Activated naive CD8-positive, alpha-beta T cell treated with anti-CD3 and anti-CD28 coated beads, Interleukin-2, amount 10 ng/mL, durations not matched to agents 7 days and 5 days (primary cell): Measurements from ENCODE around the gene LMOD3. TPM values are rescaled to one million over a fixed set of nuclear protein-coding genes. Genes with fewer than 3 reads are reported as not detected.

Source experiments
- ATAC-seq: fragments of 150-1000 bp; cut with Tn5 transposase; one replicate; pipeline ENCODE4 v1.10.0; 2021; ENCODE audit warnings: low read depth, moderate library complexity
- POLR2A ChIA-PET: fragments of 350-600 bp; sonication (Branson Sonifier 250); formaldehyde crosslinking; loops from one replicate; lab custom pipeline; 2021; ENCODE audit warnings: antibody characterized with exemption; lab: Charles Lee
- DNase-seq: peaks from one replicate; pipeline ENCODE4 v3.0.0; 2021
- H3K27ac Mint-ChIP-seq: one replicate; pipeline ENCODE4 v1.8.0; 2022; ENCODE audit warnings: mild to moderate bottlenecking, mixed read lengths
- H3K27me3 Mint-ChIP-seq: one replicate; pipeline ENCODE4 v1.8.0; 2022; ENCODE audit warnings: mild to moderate bottlenecking, moderate library complexity, mixed read lengths
- H3K36me3 Mint-ChIP-seq: one replicate; pipeline ENCODE4 v1.8.0; 2021; ENCODE audit warnings: mild to moderate bottlenecking, mixed read lengths
- H3K4me1 Mint-ChIP-seq: one replicate; pipeline ENCODE4 v1.8.0; 2021; ENCODE audit warnings: mixed read lengths
- H3K4me3 Mint-ChIP-seq: one replicate; pipeline ENCODE4 v1.8.0; 2022; ENCODE audit warnings: mild to moderate bottlenecking, moderate library complexity, mixed read lengths
- H3K9me3 Mint-ChIP-seq: one replicate; pipeline ENCODE4 v1.8.0; 2021; ENCODE audit warnings: mixed read lengths
- total RNA-seq, 2 experiments: library from RNA; stranded (reverse); gene quantifications; one replicate each; pipeline ENCODE4 v1.2.3, GENCODE V29; 2021

Gene LMOD3
- total RNA-seq, 2 experiments from 2014 or later = not detected

DNA sequence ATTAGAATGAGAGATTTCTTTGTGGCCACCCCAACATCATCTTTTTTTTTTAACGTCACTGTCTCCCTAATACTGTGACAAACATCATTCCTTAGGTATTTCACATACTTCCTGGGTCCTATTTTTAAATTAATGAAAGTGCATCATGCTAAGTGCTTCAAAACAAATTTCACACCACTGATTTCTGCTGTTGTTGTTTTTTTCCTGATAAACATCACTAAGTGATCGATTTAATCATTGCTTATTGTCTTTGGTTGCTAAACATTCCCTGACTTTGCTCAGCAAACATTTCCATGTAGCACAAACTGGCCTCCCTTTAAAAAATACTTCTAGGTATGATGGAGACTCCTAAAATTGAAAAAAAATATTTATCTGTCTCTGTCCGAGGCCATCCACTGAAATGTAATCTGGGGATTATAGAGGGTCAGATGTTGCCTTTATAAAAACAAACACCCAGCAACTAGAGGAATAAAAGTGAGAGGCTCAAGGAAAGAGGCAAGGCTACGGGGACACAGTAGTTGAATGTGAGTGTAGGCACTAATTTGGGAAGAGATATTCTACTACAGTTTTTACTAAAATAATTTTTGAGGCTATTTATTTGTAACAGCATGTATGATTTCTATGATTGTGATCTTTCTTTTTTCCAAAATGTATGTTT lies 20.5 kb upstream of the LMOD3 start:
- POLR2A ChIA-PET = no interaction called here
- H3K27me3 Mint-ChIP-seq = peaks cover 19% of the 10 kb centered on the region
- no peak overlapping the region for H3K27ac Mint-ChIP-seq
- H3K9me3 Mint-ChIP-seq = no peaks in the 10 kb centered on the region
- DNase-seq (no peak), ATAC-seq (no peak)
- H3K4me1 Mint-ChIP-seq = no peaks in the 10 kb centered on the region
- H3K4me3 Mint-ChIP-seq = no peak overlapping the region
- no peaks in the 10 kb centered on the region for H3K36me3 Mint-ChIP-seq

DNA sequence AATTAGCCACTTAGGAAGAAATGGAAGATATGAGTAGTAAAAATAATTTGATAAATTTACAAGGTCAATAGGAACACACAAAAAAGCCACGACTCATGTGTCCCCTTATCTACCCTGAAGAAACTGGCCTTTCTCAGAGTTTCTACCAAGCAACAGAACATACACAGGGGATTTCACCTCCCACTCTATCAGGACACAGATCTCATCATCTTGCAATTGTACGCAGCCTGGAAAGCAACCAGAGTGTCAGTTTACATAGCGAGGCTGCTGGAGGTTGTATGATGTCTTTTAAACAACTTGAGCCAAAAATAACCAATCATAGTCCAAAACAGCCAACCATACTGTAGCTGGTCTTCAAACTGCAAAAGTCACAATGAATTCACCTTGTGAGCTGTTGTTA lies 19.7 kb upstream of the LMOD3 start:
- Mint-ChIP-seq H3K27ac (no peak overlapping the region), H3K4me1 (no peaks in the 10 kb centered on the region), H3K27me3 (peaks cover 24% of the 10 kb centered on the region), H3K9me3 (no peaks in the 10 kb centered on the region), H3K36me3 (no peaks in the 10 kb centered on the region), H3K4me3 (no peak overlapping the region)
- DNase-seq = no peak
- POLR2A ChIA-PET = no interaction called here
- no peak for ATAC-seq

DNA sequence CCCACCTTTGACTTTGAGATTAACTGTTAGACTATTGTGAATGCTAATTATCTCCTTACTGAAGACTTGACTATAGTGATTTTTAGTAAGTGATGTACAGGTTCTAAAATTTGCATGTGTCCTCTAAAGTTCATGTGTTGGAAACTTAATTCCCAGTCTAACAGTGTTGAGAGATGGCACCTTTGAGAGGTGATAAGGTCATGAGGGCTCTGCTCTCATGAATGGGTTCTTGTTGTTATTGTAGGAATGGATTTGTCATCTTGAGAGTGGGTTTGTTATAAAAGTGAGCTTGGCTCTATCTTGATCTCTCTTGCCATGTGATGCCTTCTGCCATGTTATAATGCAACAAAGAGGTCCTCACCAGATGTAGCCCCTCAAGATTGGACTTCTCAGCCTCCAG lies 18.9 kb upstream of the LMOD3 start:
- Mint-ChIP-seq H3K36me3 (no peaks in the 10 kb centered on the region), H3K27ac (no peak overlapping the region), H3K4me1 (no peaks in the 10 kb centered on the region), H3K4me3 (no peak overlapping the region), H3K27me3 (peaks cover 27% of the 10 kb centered on the region), H3K9me3 (no peaks in the 10 kb centered on the region)
- DNase-seq (no peak), ATAC-seq (no peak)
- POLR2A ChIA-PET = no interaction called here

DNA sequence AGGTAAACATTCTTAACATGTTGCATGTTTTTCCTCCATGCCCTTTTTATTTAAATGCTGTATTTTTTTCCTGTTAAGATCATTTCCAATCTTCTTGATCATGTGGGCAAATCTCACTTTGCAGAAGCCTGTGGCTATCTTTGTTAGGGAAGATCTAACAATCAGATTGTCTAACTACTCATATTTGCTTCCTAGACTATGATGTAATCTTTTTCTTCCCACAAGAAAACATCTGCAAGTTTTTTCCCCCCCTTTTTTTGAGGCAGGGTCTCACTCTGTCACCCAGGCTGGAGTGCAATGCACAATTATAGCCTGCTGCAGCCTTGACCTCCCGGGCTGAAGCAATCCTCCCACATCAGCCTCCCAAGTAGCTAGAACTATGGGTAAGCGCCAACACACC lies 15.0 kb upstream of the LMOD3 start:
- no peak overlapping the region for H3K27ac Mint-ChIP-seq
- no peaks in the 10 kb centered on the region for H3K4me1 Mint-ChIP-seq
- H3K9me3 Mint-ChIP-seq = no peaks in the 10 kb centered on the region
- H3K27me3 Mint-ChIP-seq = peaks cover 24% of the 10 kb centered on the region
- H3K4me3 Mint-ChIP-seq = no peak overlapping the region
- H3K36me3 Mint-ChIP-seq = no peaks in the 10 kb centered on the region
- no peak for ATAC-seq
- no peak for DNase-seq
- POLR2A ChIA-PET = no interaction called here

DNA sequence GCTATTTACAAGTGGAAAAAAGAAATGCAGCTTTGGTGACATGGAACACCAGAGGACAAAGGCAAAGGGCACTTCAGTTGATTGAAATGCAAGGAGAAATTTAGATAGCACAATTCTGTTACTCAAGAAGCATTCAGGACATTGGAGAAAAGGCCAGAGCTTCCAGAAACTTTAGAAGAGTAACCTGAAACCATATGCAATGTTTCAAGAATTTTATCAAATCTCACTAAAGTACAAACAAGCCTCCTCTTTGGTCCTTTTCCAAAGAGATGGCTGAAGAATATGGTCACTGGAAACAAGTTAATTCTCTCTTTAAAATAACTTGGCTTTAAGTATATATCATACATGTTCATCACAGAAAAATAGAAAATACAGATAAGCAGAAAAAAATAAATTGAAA lies 14.6 kb upstream of the LMOD3 start:
- DNase-seq (no peak), ATAC-seq (no peak)
- Mint-ChIP-seq H3K4me3 (no peak overlapping the region), H3K27ac (no peak overlapping the region), H3K4me1 (no peaks in the 10 kb centered on the region), H3K9me3 (no peaks in the 10 kb centered on the region), H3K27me3 (peaks cover 22% of the 10 kb centered on the region), H3K36me3 (no peaks in the 10 kb centered on the region)
- POLR2A ChIA-PET = no interaction called here

DNA sequence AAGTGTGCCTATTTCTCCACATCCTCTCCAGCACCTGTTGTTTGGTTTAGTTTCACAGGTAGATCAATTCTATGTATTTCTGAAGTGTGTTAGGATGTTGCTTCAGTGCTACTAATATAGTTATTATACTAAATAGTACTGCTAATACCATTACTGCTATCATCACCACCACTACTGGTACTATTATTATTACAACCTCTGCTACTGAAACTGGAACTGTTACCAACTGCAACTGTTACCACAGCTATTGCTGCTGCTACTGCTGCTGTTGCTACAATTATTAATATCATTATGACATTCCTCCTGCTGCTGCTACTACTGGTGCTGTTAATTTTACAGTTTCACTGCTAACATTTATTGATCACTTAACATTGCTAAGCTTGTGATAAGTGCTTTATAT lies 8.3 kb upstream of the LMOD3 start:
- H3K27me3 Mint-ChIP-seq = peaks cover 5% of the 10 kb centered on the region
- H3K4me3 Mint-ChIP-seq = no peak overlapping the region
- H3K4me1 Mint-ChIP-seq = no peaks in the 10 kb centered on the region
- H3K9me3 Mint-ChIP-seq = no peaks in the 10 kb centered on the region
- ATAC-seq = no peak
- no peak for DNase-seq
- H3K36me3 Mint-ChIP-seq = no peaks in the 10 kb centered on the region
- POLR2A ChIA-PET = no interaction called here
- no peak overlapping the region for H3K27ac Mint-ChIP-seq

DNA sequence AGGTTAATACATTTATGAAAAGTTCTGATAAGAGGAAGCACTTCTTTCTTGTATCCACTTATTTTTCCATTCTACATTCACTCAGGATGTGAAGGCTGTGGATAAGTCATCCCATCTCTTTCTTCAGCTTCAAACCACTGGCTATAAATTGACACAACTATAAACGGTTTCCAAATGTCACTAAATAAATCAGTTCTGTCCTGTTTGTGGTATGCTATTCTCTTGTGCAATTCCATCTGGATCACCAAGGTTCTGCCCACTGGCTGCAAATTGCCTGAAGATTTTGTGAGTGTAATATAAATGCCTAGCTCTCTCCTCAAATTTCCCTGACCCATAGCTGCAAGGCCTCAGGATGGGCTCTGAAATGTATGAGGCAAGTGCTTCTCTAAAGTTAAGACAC lies 7.1 kb upstream of the LMOD3 start:
- ATAC-seq (no peak), DNase-seq (no peak)
- Mint-ChIP-seq H3K36me3 (no peaks in the 10 kb centered on the region), H3K4me3 (no peak overlapping the region), H3K9me3 (no peaks in the 10 kb centered on the region), H3K27me3 (peaks cover 5% of the 10 kb centered on the region), H3K4me1 (no peaks in the 10 kb centered on the region), H3K27ac (no peak overlapping the region)
- POLR2A ChIA-PET = no interaction called here

DNA sequence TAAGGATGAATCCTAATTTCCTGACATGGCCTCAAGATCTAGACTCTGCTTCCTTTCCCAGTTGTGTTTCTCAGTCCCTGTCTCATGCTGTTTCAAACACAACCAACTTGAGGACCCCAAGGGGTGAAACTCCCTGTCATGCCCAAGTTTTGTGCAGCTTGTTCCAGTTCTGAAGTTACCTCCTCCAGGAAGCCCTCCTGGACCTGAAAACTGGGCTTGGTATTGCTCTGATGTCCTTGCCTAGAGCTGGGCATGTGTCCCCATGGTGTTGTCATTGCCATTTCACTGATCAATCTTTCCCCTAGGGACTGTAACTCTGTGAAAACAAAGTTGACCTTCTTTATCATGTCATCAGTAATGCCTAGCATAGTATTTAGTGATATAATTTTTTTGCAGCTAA lies 6.1 kb upstream of the LMOD3 start:
- ATAC-seq (no peak), DNase-seq (no peak)
- no peaks in the 10 kb centered on the region for H3K4me1 Mint-ChIP-seq
- no peak overlapping the region for H3K4me3 Mint-ChIP-seq
- POLR2A ChIA-PET = no interaction called here
- no peaks in the 10 kb centered on the region for H3K36me3 Mint-ChIP-seq
- H3K9me3 Mint-ChIP-seq = no peaks in the 10 kb centered on the region
- no peak overlapping the region for H3K27ac Mint-ChIP-seq
- H3K27me3 Mint-ChIP-seq = peaks cover 5% of the 10 kb centered on the region

DNA sequence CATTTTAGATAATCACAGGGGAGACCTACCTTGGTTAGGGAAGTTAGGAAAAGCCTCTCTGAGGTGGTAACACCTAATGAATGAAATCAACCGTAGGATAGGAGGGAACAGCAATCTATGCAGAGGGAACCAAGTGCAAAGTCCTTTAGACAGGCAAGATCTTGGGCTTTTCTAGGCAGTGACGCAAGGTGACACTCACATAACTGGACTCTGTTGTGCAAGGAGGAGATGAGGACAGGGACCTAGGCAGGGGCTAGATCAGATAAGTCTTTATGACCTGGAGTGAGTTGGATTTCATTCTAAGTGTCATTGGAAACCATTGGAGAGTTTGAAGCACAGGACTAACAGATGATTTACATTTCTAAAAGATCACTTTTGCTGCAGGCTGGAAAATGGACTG lies 4.6 kb upstream of the LMOD3 start:
- Mint-ChIP-seq H3K9me3 (no peaks in the 10 kb centered on the region), H3K4me3 (no peak overlapping the region), H3K4me1 (no peaks in the 10 kb centered on the region), H3K27me3 (peaks cover 4% of the 10 kb centered on the region), H3K27ac (no peak overlapping the region), H3K36me3 (no peaks in the 10 kb centered on the region)
- ATAC-seq = no peak
- no peak for DNase-seq
- POLR2A ChIA-PET = interaction anchor here (0.7 kb wide), 1 partner anchor 34 kb away, joined by 4 read pairs; no protein-coding TSS in a partner anchor

DNA sequence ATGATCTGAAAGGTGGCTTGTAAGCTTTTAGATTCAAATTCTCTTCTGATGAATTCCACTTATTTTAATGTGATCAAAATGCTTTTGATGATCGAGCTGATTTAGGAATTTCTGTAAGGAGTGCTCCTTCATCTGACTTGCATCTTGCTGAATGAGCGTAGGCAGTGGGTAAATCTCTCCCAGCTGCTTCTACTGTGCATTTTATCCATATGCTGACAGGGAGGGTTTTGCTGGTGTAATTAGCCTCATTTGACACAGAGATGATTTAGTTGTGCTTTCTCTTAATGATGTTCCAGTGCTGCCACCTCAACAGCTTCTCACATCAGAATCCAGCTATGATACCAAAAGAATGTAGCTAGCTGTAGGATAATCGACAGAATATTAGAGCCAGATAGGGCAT lies 3.8 kb upstream of the LMOD3 start:
- Mint-ChIP-seq H3K4me1 (no peaks in the 10 kb centered on the region), H3K4me3 (no peak overlapping the region), H3K27ac (no peak overlapping the region), H3K27me3 (peaks cover 3% of the 10 kb centered on the region), H3K36me3 (no peaks in the 10 kb centered on the region), H3K9me3 (no peaks in the 10 kb centered on the region)
- ATAC-seq = no peak
- POLR2A ChIA-PET = no interaction called here
- no peak for DNase-seq

DNA sequence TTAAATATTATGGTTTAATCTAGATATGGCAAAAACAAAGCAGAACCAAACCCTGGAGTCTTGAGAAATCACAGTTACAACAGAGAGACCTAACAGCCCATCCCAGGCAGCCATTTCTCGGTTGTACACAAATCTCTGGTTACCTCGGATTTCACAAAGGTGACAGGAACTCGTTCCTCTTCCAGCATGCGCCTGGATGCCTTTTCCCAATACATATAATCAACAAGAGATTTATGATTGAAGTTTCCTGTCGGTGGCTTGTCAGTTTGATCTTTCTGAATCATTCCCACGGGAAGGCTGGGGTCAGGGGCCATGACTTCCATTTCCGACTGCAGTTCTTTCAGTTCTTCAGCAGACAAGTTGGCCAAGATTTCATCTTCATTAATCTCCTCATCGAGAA lies 445 bp downstream of the LMOD3 start:
- peaks cover 5% of the 10 kb centered on the region for H3K4me1 Mint-ChIP-seq
- no peak for DNase-seq
- H3K4me3 Mint-ChIP-seq = no peak overlapping the region
- H3K27me3 Mint-ChIP-seq = no peaks in the 10 kb centered on the region
- no peak overlapping the region for H3K27ac Mint-ChIP-seq
- H3K9me3 Mint-ChIP-seq = no peaks in the 10 kb centered on the region
- no peaks in the 10 kb centered on the region for H3K36me3 Mint-ChIP-seq
- no peak for ATAC-seq
- POLR2A ChIA-PET = no interaction called here

DNA sequence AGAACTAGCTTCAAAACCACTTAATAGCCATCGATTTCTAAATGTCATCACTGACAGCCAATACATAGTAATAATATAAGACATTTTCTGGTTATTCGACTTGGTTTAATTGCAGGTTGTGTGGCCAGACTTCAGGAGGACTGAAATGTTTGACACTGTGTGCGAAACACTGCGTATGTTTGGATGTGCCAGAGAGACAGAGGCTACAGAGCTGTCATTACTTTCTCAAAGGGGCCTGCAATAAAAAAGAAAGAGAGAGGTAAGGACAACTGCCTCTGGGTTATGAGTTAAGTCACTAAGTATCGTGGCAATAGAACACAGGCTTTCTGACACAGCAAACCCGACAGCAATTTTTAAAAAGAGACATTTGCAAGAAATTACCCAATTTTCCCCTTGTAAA lies 882 bp downstream of the LMOD3 start:
- H3K36me3 Mint-ChIP-seq = no peaks in the 10 kb centered on the region

DNA sequence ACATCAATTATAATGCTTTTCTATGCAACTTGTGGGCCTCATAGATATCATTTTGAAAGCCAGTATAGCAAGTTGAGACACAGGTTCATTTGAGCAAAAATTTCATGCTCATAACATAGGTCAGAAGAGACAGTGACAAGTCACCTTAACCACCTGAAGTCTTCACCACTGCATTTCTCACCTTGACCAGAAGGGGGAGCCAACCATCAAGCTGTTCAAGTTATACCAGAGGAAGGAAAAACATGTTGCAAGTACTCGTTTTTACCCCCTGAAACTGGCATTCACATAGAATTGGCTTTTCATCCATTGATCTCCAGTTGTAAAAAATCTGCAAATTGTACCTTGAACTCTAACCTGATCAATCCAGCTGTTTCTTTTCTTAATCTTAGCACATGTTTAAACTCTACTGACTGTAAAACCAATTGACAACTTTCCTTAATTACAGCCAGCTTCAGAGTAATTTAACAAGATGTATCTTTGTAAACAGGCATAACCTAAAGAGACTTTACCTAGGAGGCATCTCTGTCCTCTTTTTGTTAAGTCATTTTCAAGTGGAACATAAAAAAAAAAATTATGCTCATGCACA lies 1.4 kb downstream of the LMOD3 start:
- no peaks in the 10 kb centered on the region for H3K36me3 Mint-ChIP-seq
- H3K27ac Mint-ChIP-seq = no peak overlapping the region
- no peak overlapping the region for H3K4me3 Mint-ChIP-seq
- DNase-seq = peak; percentile 56
- ATAC-seq = peak; percentile 78
- POLR2A ChIA-PET = interaction anchor here (0.7 kb wide), 1 partner anchor 14 kb away, joined by 3 read pairs; no protein-coding TSS in a partner anchor
- no peaks in the 10 kb centered on the region for H3K27me3 Mint-ChIP-seq
- H3K9me3 Mint-ChIP-seq = no peaks in the 10 kb centered on the region
- H3K4me1 Mint-ChIP-seq = peaks cover 5% of the 10 kb centered on the region

More for the DNA sequence above, 882 bp downstream of the LMOD3 start:
- DNase-seq = no peak
- H3K4me3 Mint-ChIP-seq = no peak overlapping the region
- no peaks in the 10 kb centered on the region for H3K9me3 Mint-ChIP-seq
- no peaks in the 10 kb centered on the region for H3K27me3 Mint-ChIP-seq
- peaks cover 5% of the 10 kb centered on the region for H3K4me1 Mint-ChIP-seq
- no peak for ATAC-seq
- no peak overlapping the region for H3K27ac Mint-ChIP-seq
- POLR2A ChIA-PET = interaction anchor here (0.7 kb wide), 1 partner anchor 15 kb away, joined by 3 read pairs; no protein-coding TSS in a partner anchor

DNA sequence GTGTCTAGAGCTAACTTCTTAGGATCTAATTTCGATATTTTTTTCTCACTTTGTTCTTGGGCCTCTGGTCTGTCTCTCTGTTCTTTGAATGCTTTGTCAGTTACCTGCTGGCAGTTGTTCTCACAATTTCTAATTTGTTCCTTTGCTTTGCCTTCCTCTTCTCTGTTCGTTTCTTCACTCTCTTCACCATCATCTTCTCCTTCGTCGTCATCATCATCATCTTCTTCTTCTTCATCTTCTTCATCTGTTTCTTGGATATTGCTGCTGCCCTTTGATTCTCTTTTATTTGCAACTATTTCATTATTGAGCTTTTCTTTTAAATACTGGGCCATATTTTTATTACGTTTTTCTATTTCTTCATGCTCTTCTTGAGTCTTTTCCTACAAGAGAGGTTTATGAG lies 2.7 kb downstream of the LMOD3 start:
- no peak for DNase-seq
- Mint-ChIP-seq H3K4me3 (no peak overlapping the region), H3K27me3 (no peaks in the 10 kb centered on the region), H3K36me3 (no peaks in the 10 kb centered on the region), H3K4me1 (peaks cover 5% of the 10 kb centered on the region), H3K27ac (no peak overlapping the region), H3K9me3 (no peaks in the 10 kb centered on the region)
- no peak for ATAC-seq
- POLR2A ChIA-PET = no interaction called here
